WTC11 (cell line): ENCODE measurements around the gene MYBPH. TPM values are rescaled to one million over a fixed set of nuclear protein-coding genes. Genes with fewer than 3 reads are reported as not detected.

Experiments
- ATAC-seq: fragments of 200-7000 bp; cut with Tn5 transposase; 2 replicates; pipeline ENCODE4 v1.10.0; 2021; ENCODE audit warnings: mild to moderate bottlenecking, moderate library complexity
- CTCF ChIA-PET: fragments of 300-600 bp; sonication (Branson Sonifier 250); formaldehyde crosslinking; loops from one replicate; lab custom pipeline; 2021; ENCODE audit warnings: antibody characterized with exemption; lab: Charles Lee
- POLR2A ChIA-PET: fragments of 350-600 bp; sonication (Branson Sonifier 250); formaldehyde crosslinking; loops from one replicate; lab custom pipeline; 2021; ENCODE audit warnings: antibody characterized with exemption; lab: Charles Lee
- DNase-seq: peaks from one replicate; pipeline ENCODE4 v3.0.0; 2021; ENCODE audit warnings: low spot score
- H3K27ac Mint-ChIP-seq: 2 replicates; pipeline ENCODE4 v1.8.0; 2021; ENCODE audit warnings: mixed read lengths
- H3K27me3 Mint-ChIP-seq: 2 replicates; pipeline ENCODE4 v1.8.0; 2021; ENCODE audit warnings: low read depth, mild to moderate bottlenecking, moderate library complexity, mixed read lengths
- H3K36me3 Mint-ChIP-seq: 2 replicates; pipeline ENCODE4 v1.8.0; 2021; ENCODE audit warnings: mixed read lengths
- H3K4me1 Mint-ChIP-seq: 2 replicates; pipeline ENCODE4 v1.8.0; 2022; ENCODE audit warnings: mixed read lengths
- H3K4me3 Mint-ChIP-seq: 2 replicates; pipeline ENCODE4 v1.8.0; 2021; ENCODE audit warnings: mild to moderate bottlenecking, moderate library complexity, mixed read lengths
- H3K9me3 Mint-ChIP-seq: 2 replicates; pipeline ENCODE4 v1.8.0; 2021; ENCODE audit warnings: mixed read lengths
- AFF4 ChIP-seq: sonication (generic); formaldehyde crosslinking; IDR thresholded peaks from 2 replicates; pipeline ENCODE4 v1.8.1; 2023; ENCODE audit warnings: mild to moderate bottlenecking, missing genetic modification reagents, borderline replicate concordance
- ATF6 ChIP-seq: sonication (generic); formaldehyde crosslinking; IDR thresholded peaks from 2 replicates; pipeline ENCODE4 v1.8.1; 2023; ENCODE audit warnings: mild to moderate bottlenecking, missing genetic modification reagents
- CREB1 ChIP-seq: sonication (generic); formaldehyde crosslinking; IDR thresholded peaks from 2 replicates; pipeline ENCODE4 v1.8.0; 2023; ENCODE audit warnings: mild to moderate bottlenecking, missing genetic modification reagents
- EMX1 ChIP-seq: fragments of 250-450 bp; sonication (Bioruptor Pico); IDR thresholded peaks from 2 replicates; pipeline ENCODE4 v1.8.0; 2021; ENCODE audit warnings: mild to moderate bottlenecking
- FOXP4 ChIP-seq: sonication (generic); formaldehyde crosslinking; IDR thresholded peaks from 2 replicates; pipeline ENCODE4 v1.8.0; 2022; ENCODE audit warnings: mild to moderate bottlenecking, missing genetic modification reagents
- GTF2I ChIP-seq: fragments of 250-450 bp; sonication (Bioruptor Pico); conservative IDR thresholded peaks from 2 replicates; pipeline ENCODE4 v1.4.0; 2021; ENCODE audit warnings: mild to moderate bottlenecking
- MLX ChIP-seq: sonication (generic); formaldehyde crosslinking; IDR thresholded peaks from 2 replicates; pipeline ENCODE4 v1.8.1; 2023; ENCODE audit warnings: mild to moderate bottlenecking, missing genetic modification reagents, moderate library complexity
- MXD4 ChIP-seq: fragments of 250-450 bp; sonication (Bioruptor Pico); IDR thresholded peaks from 2 replicates; pipeline ENCODE4 v1.8.0; 2021; ENCODE audit warnings: mild to moderate bottlenecking, moderate library complexity, borderline replicate concordance
- NR3C1 ChIP-seq: sonication (generic); formaldehyde crosslinking; conservative IDR thresholded peaks from 2 replicates; pipeline ENCODE4 v1.8.1; 2023; ENCODE audit warnings: low read depth, mild to moderate bottlenecking, missing genetic modification reagents
- SMAD4 ChIP-seq: sonication (generic); formaldehyde crosslinking; IDR thresholded peaks from 2 replicates; pipeline ENCODE4 v1.8.0; 2022; ENCODE audit warnings: mild to moderate bottlenecking, missing genetic modification reagents
- ZNF138 ChIP-seq: sonication (generic); formaldehyde crosslinking; conservative IDR thresholded peaks from 2 replicates; pipeline ENCODE4 v1.8.1; 2022; ENCODE audit warnings: mild to moderate bottlenecking, moderate library complexity, missing genetic modification reagents
- ZNF232 ChIP-seq: sonication (generic); formaldehyde crosslinking; IDR thresholded peaks from 2 replicates; pipeline ENCODE4 v1.8.0; 2022; ENCODE audit warnings: mild to moderate bottlenecking, missing genetic modification reagents
- ZNF281 ChIP-seq: sonication (generic); formaldehyde crosslinking; IDR thresholded peaks from 2 replicates; pipeline ENCODE4 v1.8.0; 2023; ENCODE audit warnings: mild to moderate bottlenecking, missing genetic modification reagents
- ZNF396 ChIP-seq: fragments of 250-450 bp; sonication (Bioruptor Pico); IDR thresholded peaks from 2 replicates; pipeline ENCODE4 v1.8.0; 2021; ENCODE audit warnings: mild to moderate bottlenecking, moderate library complexity, borderline replicate concordance
- ZNF671 ChIP-seq: fragments of 250-450 bp; sonication (Bioruptor Pico); IDR thresholded peaks from 2 replicates; pipeline ENCODE4 v1.8.0; 2021; ENCODE audit warnings: mild to moderate bottlenecking
- total RNA-seq: library from RNA; stranded (reverse); gene quantifications from 3 replicates; pipeline ENCODE4 v1.2.3, GENCODE V29; 2021

Gene MYBPH
- total RNA-seq, 1 experiment from 2014 or later, result not detected

DNA sequence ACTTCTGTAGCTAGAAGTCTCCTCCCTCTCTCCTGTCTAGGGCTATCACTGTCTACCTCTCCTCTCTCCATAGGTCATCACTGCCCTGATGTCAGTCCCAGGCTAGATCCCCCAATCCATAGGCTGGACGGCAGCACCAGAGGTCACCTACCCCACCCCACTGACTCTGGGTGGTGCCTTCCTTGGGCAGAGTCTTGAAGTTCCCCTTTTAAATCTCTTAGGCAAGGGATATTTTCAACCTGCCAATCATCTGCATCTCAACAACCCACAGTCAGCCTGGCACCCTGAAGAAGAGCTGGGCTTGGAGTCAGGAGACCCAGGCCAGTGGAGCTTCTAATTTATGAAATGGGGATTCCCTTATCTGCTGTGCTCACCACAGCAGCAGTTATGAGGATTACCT is 13.2 kb downstream of the MYBPH start:
- Mint-ChIP-seq H3K27ac (no peak overlapping the region), H3K4me1 (peaks cover 6% of the 10 kb centered on the region; the same call in 1 of the 2 replicates), H3K4me3 (no peak overlapping the region), H3K27me3 (no peaks in the 10 kb centered on the region; the same call in none of the 2 replicates), H3K9me3 (peaks cover 10% of the 10 kb centered on the region), H3K36me3 (peaks cover 3% of the 10 kb centered on the region; the same call in 1 of the 2 replicates)
- ATAC-seq (no peak), DNase-seq (no peak)
- ChIA-PET CTCF (interaction anchor here (0.6 to 2.7 kb wide), 7 partner anchors 10 to 105 kb away, joined by 3 to 11 read pairs (median 4); no protein-coding TSS in a partner anchor), POLR2A (no interaction called here)
- no peak for TF ChIP-seq ZNF671
- TF ChIP-seq SMAD4 (CRISPR knock-in tag), result no peak
- TF ChIP-seq EMX1 (CRISPR knock-in tag), result no peak
- no peak for TF ChIP-seq ZNF396
- TF ChIP-seq MXD4 (CRISPR knock-in tag), result no peak

- peaks cover 3% of the 10 kb centered on the region; the same call in 1 of the 2 replicates for H3K36me3 Mint-ChIP-seq
- no peak overlapping the region for H3K4me3 Mint-ChIP-seq
- H3K9me3 Mint-ChIP-seq, result peaks cover 13% of the 10 kb centered on the region
- ATAC-seq, result no peak
- TF ChIP-seq ZNF281 (CRISPR knock-in tag) (no peak), NR3C1 (CRISPR knock-in tag) (no peak), ZNF138 (CRISPR knock-in tag) (no peak), CREB1 (CRISPR knock-in tag) (no peak), MLX (CRISPR knock-in tag) (no peak), GTF2I (no peak), ATF6 (no peak), ZNF232 (CRISPR knock-in tag) (no peak), SMAD4 (CRISPR knock-in tag) (no peak), FOXP4 (CRISPR knock-in tag) (no peak), AFF4 (CRISPR knock-in tag) (no peak)
- TF ChIP-seq, all 79 proteins: peak for 0
- Mint-ChIP-seq H3K27me3 (no peaks in the 10 kb centered on the region; the same call in none of the 2 replicates), H3K4me1 (peaks cover 6% of the 10 kb centered on the region; the same call in 1 of the 2 replicates), H3K27ac (no peak overlapping the region)
- ChIA-PET POLR2A (no interaction called here), CTCF (interaction anchor here (0.6 to 2.7 kb wide), 7 partner anchors 11 to 121 kb away, joined by 3 to 11 read pairs (median 4); no protein-coding TSS in a partner anchor)
- no peak for DNase-seq
Observed at GRCh38 chr1:203161703-203162102, 13.9 kb downstream of the MYBPH start.
